HG03039 (cell line): Measurements from ENCODE around the gene SLC6A17.

Experiments
- ATAC-seq: cut with Tn5 transposase; IDR thresholded peaks from one replicate; pipeline ENCODE4 v1.9.1; 2021; ENCODE audit warnings: mild to moderate bottlenecking, moderate library complexity; ENCODE audit not compliant: unreplicated experiment

The SLC6A17 gene

DNA sequence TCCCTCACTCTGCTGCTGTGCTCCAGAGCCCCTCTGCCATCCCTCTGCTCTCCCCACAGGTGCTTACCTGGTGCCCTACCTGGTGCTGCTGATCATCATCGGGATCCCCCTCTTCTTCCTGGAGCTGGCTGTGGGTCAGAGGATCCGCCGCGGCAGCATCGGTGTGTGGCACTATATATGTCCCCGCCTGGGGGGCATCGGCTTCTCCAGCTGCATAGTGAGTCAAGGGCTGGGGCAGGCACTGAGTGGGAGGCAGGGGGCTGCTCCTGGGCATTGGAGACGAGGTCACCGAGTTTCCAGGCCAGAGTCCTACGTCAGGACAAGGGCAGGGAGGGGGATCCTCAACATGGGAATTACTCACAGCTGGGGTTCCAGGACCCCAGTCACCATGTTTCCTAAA lies 21.7 kb downstream of the SLC6A17 start:
- ATAC-seq = no peak

DNA sequence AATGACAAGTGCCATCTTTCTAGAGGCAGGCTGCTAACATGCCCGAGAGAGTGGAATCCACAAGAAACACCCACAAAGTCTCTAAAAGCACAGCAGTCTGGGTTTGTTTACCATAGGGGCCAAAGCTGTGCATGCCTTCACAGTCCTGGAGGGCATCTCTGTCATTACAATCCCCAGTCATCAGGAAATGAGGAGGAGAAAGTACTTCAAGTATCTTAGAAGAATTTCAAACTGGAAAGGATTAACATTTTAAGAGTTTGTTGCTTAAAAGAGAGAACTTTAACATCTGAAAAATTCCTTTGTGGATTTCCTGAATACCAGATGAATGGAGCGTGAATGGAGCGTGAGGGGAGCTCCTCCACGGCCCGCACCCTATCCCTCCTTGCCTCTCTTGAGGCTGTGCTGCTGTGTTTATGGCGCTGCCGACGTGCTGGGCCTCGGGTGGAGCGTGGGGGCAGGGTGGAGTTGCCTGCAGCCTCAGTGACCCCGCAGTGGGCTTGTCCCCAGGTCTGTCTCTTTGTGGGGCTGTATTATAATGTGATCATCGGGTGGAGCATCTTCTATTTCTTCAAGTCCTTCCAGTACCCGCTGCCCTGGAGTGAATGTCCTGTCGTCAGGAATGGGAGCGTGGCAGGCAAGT lies 23.3 kb downstream of the SLC6A17 start:
- no peak for ATAC-seq

DNA sequence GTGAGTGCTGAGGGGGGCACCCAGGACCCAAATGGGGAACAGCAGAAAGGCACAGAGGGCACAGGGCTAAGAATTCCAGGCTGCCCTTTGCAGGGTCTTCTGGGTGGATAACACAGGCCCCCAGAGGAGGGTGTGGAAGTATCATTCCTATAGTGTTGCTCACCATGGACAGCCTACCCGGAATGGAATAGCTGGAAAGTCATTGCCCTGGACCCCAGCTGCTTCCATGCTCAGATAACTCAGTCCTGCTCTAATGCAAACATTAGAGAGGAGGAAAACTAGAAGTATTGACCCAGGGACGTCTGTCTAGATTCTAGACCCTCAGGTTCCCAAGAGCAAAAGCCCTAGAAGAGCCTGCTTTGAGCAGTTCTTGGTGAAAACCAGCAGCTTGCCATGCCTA lies 24.7 kb downstream of the SLC6A17 start:
- ATAC-seq = no peak

DNA sequence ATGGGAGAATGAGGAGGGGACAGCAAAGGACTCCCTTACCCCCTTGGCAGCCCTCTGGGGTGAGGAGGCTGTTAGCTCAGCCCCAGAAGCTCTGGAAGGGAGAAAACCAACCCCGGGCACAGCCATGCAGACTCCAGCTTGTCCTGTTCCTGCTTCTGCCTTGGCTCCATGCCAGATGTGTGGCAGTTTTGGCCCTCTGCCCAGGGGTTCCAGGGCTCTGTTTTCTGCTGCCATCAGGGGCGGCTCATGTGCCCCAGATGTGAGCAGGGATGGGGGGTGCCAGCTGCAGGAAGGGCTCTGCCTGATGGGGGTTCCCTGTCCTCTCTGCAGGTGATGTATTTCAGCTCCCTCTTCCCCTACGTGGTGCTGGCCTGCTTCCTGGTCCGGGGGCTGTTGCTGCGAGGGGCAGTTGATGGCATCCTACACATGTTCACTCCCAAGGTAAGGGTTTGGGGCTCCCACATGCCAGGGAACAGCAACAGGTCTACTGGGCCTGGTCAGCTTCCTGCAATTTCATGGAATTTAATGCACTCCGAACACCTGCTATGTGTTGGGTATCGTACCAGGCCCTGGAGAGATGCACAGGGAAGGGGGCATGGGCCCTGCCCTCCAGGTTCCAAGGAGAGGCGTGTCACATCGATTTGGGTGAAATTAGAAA lies 26.1 kb downstream of the SLC6A17 start:
- ATAC-seq = no peak

DNA sequence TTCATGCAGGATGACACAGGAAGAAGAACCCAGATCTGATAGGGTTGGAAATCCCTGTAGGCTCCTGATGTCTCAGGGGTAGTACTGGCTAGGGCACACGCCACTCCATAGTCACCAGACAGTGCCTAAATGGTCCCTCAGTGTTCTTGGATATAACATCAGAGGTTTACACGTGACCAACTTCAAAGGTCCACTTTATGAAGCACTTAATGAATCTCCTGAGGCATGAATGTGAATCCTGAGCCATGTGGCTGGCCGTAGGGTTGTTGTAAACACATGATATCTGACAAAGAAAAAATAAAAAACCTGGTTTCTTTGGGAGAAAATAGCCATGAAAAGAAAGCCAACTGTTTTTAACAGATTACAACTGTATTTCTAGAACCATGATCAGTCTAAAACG lies 27.5 kb downstream of the SLC6A17 start:
- no peak for ATAC-seq

DNA sequence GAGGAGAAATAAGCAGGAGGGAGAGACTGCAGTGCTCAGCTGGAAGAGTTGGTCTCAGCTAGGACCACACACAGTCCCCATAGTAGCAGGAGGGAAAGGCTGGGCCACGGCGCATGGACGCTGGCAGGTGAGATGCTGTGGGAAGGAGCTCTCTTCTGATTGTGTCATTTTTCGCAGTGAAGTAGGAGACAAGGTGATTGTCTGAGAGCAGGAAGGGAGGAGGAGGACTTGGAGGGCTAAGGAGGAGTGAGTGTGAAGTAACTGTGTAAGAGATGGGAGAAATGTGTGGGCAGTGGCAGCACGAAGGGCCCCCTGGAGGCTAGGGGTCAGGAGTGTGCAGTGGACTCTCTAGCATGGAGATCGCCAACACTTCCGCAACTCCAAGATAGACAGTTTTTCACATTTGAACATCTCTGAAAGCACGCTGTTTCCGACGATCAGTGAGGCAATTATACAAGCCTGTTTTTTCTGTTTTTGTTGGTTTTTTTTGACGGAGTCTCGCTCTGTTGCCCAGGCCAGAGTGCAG lies 33.4 kb downstream of the SLC6A17 start:
- ATAC-seq = no peak

DNA sequence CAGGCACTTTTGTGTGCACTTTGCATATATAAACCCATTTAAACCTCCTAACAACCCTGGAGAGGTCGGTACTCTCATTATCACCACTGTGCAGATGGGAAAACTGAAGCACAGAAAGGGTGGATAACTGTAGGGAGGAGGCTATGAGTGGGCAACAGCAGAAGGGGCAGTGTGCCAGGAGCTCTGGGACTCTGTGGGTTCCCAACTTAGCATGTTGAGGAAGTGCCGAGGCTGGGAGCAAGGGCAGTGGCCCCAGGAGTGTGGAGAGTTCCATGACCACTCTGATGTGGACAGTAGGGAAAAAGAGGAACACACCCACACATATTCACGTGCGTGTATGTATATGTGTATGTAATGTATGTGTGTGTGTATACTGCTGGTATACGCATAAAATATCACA lies 34.2 kb downstream of the SLC6A17 start:
- ATAC-seq = no peak

DNA sequence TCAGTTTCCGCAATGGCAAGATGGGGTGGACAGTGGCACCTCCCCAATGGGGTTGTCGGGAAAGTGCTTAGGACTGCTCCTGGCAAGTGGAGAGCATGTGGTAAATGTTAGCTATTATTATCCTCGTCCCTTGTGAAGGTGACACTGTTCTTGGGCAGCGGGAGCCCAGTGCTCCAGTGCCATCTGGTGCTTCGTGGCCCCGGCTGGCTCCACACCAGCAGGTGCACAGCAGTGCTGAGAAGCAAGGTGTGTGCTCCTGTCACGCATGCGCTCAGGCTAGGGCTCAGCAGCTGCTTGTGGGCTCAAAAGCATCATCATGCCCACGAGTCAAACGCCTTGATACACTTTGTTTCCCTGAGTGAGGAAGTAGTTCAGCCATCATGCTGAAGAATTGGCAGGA lies 34.9 kb downstream of the SLC6A17 start:
- ATAC-seq = no peak

DNA sequence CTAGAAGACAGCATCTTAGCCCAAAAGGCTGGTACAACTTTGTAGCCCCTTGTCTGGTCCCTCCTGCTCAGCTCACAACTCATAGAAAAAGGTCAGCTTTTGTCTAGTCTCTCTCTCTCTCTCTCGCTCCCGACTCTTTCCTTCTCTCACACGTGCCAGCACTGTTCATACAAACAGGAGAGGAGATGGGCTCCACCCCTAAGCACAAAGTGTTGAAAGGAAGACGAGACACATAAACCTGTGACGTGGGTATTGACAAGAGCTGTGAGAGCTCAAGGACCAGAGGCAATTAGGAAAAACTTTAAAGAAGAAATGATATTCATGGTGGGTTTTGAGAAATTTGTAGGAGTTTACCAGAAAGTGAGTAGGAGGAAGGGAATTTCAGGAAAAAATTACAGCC lies 36.3 kb downstream of the SLC6A17 start:
- no peak for ATAC-seq

DNA sequence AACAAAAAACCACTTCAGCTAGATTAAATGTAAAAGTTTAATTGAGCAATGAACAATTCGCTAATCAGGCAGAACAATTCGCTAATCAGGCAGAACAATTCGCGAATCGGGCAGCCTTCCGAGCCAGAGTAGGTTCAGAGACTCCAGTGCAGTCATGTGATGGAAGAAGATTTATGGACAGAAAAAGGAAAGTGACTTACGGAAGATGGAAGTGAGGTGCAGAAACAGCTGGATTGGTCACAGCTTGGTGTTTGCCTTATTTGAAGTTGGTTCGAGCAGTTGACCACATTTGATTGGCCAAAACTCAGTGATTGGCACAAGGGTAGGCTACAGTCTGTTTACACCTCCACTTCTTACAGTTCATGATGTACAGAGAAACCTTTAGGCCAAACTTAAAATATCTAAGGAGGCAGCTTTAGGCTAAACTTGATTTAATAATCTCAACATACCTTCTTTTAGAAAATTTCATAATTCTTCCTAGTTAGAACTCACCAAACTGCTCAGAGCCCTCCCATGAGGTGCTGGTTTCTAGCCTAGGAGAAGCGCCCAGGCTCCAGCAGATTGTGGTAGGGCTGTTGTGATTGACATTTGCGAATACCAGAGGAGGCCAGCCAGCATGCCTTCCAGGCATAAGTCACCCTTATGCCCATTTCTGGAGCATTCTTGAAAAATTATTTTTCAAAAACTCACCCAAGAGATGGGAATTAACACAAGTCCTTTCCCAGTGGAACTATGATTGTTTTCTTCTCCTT lies 37.0 kb downstream of the SLC6A17 start:
- ATAC-seq = no peak

DNA sequence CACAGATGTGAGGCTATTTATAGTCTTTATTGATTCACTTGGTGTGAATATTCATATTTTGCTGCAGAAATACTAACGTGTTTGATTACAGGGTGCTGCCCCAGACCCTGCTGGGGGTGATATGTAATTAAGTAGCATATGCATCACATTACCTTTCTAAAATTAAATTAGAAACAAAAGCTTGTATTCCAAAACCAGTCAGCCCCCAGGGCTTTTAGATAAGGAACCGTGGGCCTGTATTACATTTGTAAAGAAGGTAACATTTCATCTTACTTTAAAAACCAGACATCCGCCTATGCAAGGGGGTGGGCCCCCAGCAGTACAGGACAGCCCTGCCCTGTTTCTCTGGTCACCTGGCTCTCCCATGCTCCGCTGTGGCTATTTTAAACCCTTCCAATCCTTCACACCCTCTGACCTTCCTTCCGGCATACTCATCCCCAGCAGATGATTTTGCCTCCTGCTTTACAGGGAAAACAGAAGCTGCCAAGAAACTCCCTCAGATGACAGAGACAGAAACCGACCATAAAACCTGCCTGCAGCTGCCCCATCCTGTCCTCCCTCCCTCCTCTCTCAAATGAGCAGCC lies 37.8 kb downstream of the SLC6A17 start:
- ATAC-seq = no peak

DNA sequence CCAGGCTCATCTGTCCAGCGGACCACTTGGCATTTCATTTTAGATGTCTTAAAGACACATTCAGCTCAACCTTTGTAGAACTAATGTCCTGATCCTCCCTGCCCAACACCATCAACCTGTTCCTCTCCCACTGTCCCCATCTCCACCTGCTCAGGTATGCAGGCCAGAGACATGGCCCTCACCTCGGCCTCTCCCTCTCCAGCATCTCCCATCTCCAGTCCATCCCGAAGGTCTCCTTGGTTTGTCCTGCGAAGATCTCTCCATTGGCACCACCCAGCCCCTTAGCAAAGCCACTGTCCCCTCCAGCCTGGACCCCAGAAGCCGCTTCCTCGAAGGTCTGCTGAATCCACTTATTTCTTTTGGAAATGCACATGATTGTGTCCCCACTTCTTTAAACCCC lies 38.9 kb downstream of the SLC6A17 start:
- no peak for ATAC-seq

DNA sequence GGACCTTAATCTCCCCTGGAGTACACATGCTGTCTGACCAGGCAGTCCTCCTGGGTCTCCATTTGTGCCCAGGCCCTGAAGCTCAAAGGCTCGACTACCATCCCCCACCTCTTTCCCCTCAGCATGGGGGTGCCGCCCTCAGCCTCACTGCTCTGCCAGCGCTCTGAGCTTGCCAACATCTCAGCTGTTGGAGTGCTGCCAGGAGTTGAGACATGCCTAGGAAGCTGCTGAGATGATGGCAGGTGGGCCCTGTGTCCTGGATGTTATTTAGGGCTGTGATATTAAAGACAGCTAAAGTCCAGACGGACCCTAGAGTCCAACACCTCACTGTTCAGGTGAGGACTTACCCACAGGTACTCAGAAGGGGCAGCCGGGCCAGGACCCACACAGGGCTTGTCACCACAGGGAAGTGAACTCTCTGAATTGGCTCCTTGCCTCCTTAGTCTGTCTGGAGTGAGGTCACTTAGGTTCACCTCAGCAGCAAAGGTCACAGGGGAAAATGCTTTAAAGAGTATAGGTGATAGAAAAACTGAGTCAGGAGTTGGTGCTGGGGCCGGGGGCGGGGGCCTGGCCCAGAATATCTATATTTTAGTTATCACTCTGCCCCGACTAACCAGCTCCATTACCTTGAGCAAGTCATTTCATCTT lies 40.1 kb downstream of the SLC6A17 start:
- no peak for ATAC-seq

DNA sequence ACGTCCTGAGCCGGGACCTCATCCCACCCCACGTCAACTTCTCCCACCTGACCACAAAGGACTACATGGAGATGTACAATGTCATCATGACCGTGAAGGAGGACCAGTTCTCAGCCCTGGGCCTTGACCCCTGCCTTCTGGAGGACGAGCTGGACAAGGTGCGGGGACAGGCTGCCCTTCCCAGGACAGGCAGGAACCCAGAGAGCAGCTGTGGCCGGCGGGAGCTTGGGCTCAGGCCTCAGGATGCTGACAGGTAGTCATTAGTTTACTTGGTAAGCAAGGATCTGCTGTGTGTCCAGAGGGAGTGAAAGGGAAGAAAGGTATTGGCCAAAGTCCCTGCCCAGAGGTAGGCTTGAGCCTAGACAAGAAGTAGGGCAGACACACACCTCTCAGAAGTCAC lies 42.2 kb downstream of the SLC6A17 start:
- no peak for ATAC-seq

DNA sequence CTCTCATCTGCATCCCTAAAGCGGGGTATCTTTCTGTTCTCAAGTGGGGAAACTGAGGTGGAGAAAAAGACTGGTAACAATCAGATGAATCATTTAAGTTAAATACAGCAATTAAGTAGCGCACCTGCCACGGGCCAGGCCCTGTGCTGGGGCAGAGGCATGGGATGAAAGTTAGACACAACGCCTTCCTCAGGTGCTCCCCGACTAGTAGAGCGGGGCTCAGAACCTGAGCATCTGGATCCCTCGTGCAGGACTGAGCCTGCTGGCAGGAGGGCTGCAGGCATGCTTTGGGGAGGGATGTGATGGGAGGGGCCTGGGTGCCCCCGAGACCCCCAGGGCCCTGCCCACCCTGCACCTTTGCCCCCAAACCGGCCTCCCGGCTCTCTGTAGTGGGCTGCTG lies 44.9 kb downstream of the SLC6A17 start:
- ATAC-seq = no peak

DNA sequence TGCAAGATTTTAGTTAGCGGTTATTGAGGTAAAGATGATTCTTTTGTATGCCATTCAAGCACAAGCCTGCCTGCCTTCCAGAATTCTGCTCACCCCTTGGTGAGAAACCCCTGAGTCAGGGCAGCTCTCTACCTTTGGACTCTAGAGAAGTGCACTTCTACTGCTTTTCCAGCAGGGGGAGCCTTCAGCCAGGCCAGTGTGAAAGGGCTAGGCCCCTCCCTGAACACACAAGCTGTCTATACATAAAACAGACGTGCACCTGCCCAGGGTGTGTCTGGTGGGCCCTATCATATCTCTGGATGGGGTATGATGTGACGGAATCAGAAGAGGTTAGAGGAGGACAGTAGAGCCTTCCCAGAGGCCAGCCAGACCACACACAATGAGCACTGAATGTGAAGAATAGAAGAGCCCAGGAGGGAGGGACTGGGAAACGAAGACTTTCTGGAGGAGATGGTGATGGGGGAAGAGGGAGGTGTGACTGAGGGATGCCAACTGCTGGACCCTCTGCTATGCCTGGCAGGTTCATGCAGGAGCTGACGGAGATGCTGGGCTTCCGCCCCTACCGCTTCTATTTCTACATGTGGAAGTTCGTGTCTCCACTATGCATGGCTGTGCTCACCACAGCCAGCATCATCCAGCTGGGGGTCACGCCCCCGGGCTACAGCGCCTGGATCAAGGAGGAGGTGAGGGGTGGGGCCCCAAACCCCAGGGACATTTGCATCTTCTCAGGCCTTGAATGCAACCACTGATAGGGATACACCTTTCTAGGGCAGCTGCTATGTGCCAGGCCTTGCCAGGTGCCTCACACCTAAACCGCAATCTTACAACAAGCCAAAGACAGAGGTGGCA lies 46.8 kb downstream of the SLC6A17 start:
- ATAC-seq = no peak

DNA sequence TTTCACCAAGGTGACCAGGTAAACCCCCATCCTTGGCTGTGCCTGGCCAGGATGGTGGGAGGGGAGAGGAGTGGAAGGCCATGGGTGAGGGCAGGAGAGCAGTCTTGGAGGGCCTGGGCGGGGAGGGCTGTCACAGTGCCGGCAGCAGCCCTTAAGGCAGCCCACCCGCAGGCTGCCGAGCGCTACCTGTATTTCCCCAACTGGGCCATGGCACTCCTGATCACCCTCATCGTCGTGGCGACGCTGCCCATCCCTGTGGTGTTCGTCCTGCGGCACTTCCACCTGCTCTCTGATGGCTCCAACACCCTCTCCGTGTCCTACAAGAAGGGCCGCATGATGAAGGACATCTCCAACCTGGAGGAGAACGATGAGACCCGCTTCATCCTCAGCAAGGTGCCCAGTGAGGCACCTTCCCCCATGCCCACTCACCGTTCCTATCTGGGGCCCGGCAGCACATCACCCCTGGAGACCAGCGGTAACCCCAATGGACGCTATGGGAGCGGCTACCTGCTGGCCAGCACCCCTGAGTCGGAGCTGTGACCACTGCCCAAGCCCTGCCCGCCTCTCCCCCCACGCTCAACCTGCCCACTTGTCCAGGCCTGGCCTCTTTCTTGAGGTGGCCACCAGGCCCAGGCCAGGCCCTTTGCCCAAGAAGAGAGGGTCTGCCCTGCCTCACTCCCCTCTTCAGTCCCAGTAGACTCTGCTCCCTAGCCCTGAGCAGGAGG lies 47.8 kb downstream of the SLC6A17 start:
- ATAC-seq = no peak

DNA sequence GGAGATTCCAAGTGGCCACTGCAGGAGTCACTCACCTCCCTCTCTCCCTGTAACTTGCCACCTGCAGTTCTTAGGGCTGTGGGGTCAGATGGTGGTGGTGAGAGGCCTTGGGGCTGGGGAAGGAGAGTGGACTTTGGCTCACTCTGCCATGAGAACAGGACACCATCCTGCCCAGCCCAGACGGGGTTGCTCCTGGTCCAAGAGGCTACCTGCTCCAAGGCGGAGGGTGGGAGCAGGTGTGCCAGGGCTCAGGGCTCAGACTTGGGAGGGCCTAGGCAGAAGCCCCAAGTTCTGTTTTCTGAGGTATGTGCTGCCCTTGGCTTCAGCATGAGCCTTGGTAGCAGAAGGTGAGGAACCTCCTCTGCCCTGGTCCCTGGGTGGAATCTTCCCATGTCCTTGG lies 48.5 kb downstream of the SLC6A17 start:
- ATAC-seq = no peak

DNA sequence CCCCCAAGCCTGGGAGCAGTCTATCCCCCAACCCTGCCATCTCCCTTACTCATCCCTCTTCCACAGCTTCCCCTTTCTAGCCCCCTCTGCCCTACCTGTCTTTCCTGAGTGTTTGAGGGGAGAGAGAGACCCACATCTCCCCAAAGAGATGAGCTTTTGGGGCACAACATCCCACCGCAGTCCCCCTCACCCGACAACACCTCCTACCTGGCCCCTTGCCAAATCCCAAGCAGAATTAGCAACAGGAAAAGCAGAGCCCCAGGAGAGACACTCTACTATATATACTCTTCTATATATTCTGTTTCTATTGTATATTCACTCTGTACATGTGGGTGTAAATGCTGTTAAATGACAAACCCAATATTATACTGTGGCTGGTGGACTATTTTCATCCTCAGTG lies 49.9 kb downstream of the SLC6A17 start:
- ATAC-seq = no peak

DNA sequence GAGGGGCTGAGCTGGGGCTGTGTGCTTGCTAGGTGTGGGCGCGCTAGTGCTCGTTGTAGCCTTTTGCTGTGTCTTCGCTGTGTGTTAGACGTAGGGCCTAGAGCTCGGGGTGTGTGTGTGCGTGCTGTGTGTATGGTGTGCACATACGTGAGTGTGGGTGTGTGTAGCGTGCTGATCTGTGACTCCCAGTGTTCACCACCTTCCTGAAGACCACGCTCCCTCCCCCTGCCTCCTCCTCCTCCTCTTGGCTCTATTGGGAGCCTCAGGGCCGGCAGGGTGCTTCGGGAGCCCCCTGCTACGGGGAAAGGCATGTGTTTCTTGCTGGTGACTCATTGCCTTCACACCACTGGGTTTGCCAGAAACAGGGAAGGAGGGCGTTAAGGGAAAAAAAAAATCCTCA lies 50.4 kb downstream of the SLC6A17 start:
- ATAC-seq = no peak
